Measurements from ENCODE around the gene ANAPC2. TPM values are rescaled to one million over a fixed set of nuclear protein-coding genes. Genes with fewer than 3 reads are reported as not detected.
A peak's percentile ranks its signal among the peaks of the same experiment; 100 is the strongest.

Gene ANAPC2
- total RNA-seq, 4 donors from 2014 or later = 24.8 to 99.8 (median 54.9) TPM

DNA sequence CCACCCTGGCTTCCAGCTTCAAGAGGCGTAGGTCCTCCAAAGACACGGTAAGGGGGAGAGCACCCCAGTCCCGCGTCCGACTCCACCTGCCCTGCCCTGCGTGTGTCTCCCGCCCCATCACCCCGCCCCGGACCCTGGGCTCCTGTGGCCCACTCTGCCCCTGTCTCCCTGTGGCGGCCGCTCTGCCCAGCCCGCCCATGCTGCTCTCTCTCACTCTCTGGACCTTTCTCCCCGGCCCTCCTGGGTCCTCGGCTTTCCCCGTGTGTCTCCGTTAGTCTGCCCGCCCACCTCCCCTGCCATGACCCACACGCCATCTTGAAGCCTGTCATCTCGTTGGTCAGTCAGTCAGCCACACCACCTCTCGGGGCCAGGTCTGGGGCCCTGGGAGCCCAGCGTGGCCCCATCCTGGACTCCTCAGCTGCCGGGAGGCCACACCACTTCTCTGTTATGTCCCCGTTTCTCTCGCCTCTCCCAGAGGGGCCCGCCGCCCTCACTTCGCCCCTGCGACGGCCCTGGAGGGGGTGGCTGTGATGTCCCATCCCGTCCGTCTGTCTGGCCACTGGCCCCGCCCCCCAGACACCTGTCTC is 23.0 kb downstream of the ANAPC2 start:
- 78% methylated on average over 27 of the region's 32 CpGs for WGBS
- H3K4me3 ChIP-seq = no peak overlapping the region
- H3K4me1 ChIP-seq = peaks cover 58% of the 10 kb centered on the region
- peaks cover 100% of the 10 kb centered on the region for H3K27me3 ChIP-seq
- DNase-seq (ENCODE audit: low spot score in 2 of 2) = no peak
- H3K27ac ChIP-seq = no peak overlapping the region
- TF ChIP-seq POLR2A (IDR thresholded peaks at IDR 0.05) (no peak), EP300 (IDR thresholded peaks at IDR 0.05) (no peak), POLR2AphosphoS5 (IDR thresholded peaks at IDR 0.05) (no peak)
- TF ChIP-seq, protein P1, sequence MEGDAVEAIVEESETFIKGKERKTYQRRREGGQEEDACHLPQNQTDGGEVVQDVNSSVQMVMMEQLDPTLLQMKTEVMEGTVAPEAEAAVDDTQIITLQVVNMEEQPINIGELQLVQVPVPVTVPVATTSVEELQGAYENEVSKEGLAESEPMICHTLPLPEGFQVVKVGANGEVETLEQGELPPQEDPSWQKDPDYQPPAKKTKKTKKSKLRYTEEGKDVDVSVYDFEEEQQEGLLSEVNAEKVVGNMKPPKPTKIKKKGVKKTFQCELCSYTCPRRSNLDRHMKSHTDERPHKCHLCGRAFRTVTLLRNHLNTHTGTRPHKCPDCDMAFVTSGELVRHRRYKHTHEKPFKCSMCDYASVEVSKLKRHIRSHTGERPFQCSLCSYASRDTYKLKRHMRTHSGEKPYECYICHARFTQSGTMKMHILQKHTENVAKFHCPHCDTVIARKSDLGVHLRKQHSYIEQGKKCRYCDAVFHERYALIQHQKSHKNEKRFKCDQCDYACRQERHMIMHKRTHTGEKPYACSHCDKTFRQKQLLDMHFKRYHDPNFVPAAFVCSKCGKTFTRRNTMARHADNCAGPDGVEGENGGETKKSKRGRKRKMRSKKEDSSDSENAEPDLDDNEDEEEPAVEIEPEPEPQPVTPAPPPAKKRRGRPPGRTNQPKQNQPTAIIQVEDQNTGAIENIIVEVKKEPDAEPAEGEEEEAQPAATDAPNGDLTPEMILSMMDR (IDR thresholded peaks at IDR 0.05) = no peak
- H3K36me3 ChIP-seq = no peaks in the 10 kb centered on the region
- no peaks in the 10 kb centered on the region for H3K9me3 ChIP-seq

DNA sequence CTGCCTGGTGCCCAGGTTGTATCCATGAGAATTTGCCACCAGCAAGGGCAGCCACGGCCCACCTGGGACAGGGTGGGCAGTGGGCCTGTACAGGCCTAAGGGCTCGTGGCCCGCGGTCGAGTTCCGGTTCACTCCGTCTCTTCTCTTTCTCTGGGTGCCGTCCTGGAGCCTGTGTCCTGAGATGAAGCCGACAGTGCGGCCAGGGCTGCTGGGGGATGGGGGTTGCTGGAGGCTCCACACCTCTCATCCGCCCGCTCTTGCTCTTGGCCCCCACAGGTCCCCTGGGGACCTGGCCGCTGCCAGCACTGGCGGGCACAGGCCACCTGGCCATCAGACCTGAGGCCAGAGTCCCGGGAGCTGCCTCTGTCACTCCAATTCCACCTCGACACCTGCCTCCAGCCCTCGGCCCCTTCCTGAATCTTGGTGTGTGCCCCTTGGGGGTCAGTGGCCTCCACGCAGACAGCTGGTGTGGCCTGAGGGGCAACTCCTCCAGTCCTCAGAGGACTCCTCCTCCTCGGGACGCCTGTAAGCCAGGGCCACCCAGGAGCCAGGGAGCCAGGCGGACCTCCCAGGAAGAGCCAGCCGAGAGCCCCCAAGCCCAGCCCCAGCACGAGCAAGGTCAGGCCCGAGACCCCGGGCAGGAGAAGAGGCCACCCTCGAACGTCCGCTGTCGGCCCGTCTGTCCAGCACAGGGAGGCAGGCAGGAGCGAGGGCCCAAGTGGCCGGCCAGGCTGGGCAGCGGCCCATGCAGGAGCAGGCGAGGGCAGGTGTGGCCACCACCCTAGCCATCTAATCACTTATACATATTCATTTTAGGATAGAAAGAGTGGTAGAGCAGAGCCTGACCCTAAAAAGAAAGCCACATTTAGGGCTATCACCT is 23.8 kb downstream of the ANAPC2 start:
- Histone ChIP-seq H3K9me3 (no peaks in the 10 kb centered on the region), H3K36me3 (no peaks in the 10 kb centered on the region), H3K4me1 (peaks cover 53% of the 10 kb centered on the region), H3K27ac (no peak overlapping the region), H3K4me3 (no peak overlapping the region), H3K27me3 (peaks cover 100% of the 10 kb centered on the region)
- 73% methylated on average over 14 of the region's 34 CpGs for WGBS
- DNase-seq (ENCODE audit: low spot score in 2 of 2) = no peak
- TF ChIP-seq POLR2AphosphoS5 (IDR thresholded peaks at IDR 0.05) = no peak

DNA sequence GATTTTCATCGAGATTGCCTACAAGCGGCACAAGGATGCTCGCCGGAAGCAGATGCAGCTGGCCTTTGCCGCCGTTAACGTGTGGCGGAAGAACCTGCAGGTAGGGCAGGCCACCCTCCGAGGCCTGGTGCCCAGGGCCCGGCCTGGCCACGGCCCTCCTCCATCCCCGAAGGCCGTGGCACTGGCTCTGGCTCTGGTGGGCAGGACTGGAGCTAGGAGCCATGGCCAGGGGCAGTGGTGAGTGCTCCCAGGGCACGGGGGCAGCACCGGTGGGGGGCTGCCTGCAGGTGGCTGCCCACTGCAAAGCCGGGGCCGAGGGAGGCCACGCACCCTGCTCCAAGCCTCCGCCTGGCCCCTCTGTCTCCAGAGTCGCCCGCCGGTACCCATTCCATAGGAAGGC is 24.6 kb downstream of the ANAPC2 start:
- no peak overlapping the region for H3K4me3 ChIP-seq
- no peak for TF ChIP-seq POLR2A (IDR thresholded peaks at IDR 0.05)
- no peak for TF ChIP-seq EP300 (IDR thresholded peaks at IDR 0.05)
- TF ChIP-seq, protein P1 (IDR thresholded peaks at IDR 0.05) = no peak
- no peak for TF ChIP-seq POLR2AphosphoS5 (IDR thresholded peaks at IDR 0.05)
- H3K36me3 ChIP-seq = no peaks in the 10 kb centered on the region
- H3K27me3 ChIP-seq = peaks cover 100% of the 10 kb centered on the region
- H3K4me1 ChIP-seq = peaks cover 45% of the 10 kb centered on the region
- 100% methylated on average over 2 of the region's 22 CpGs for WGBS
- no peaks in the 10 kb centered on the region for H3K9me3 ChIP-seq
- DNase-seq (ENCODE audit: low spot score in 2 of 2) = no peak
- H3K27ac ChIP-seq = no peak overlapping the region

DNA sequence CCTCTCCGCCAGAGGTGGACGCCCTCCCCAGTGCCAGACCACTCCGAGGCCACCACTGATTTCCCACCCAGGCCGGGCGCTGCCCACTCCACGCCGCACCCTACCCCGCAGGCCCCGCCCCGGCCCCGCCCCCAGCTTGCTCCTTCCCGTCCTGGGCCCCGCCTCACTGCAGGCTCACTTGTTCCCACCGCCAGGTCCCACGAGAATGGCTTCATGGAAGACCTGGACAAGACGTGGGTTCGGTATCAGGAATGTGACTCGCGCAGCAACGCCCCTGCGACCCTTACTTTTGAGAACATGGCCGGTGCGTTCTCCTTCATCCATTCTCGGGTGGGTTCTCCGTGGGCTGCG is 25.0 kb downstream of the ANAPC2 start:
- no peak for DNase-seq (ENCODE audit: low spot score in 2 of 2)
- TF ChIP-seq POLR2A (IDR thresholded peaks at IDR 0.05) (no peak), EP300 (IDR thresholded peaks at IDR 0.05) (no peak), POLR2AphosphoS5 (IDR thresholded peaks at IDR 0.05) (no peak)
- TF ChIP-seq, protein P1 (IDR thresholded peaks at IDR 0.05) = no peak
- Histone ChIP-seq H3K36me3 (no peaks in the 10 kb centered on the region), H3K9me3 (no peaks in the 10 kb centered on the region), H3K4me3 (peak overlapping the region; percentile 22), H3K4me1 (peaks cover 40% of the 10 kb centered on the region), H3K27ac (no peak overlapping the region), H3K27me3 (peaks cover 100% of the 10 kb centered on the region)
- 68% methylated on average over 10 of the region's 26 CpGs for WGBS

DNA sequence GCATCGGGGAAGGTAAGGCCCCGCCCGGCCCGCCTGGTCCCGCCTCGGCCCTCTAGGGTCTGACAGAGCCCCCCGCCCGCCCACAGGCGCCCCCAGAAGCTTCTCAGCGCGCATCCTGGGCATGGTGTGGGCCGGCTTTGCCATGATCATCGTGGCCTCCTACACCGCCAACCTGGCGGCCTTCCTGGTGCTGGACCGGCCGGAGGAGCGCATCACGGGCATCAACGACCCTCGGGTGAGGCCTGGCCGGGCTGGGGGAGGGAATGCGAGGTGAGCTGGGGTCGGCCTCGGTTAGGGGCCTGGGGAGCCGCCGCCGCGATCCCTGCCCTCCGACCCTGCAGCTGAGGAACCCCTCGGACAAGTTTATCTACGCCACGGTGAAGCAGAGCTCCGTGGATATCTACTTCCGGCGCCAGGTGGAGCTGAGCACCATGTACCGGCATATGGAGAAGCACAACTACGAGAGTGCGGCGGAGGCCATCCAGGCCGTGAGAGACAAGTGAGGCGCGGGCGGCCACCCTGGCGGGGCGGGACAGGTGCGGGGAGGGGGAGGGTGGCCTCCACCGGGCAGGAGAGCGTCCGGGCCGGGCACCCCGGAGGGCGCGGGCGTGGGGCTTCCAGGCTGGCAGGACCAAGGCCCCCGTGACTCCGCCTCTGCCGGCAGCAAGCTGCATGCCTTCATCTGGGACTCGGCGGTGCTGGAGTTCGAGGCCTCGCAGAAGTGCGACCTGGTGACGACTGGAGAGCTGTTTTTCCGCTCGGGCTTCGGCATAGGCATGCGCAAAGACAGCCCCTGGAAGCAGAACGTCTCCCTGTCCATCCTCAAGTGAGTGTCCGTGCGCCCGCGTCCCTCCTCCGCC is 25.6 kb downstream of the ANAPC2 start:
- H3K4me3 ChIP-seq = peak overlapping the region; percentile 22
- no peak for DNase-seq (ENCODE audit: low spot score in 2 of 2)
- 7% methylated on average over 12 of the region's 74 CpGs for WGBS

More for the DNA sequence above, 25.6 kb downstream of the ANAPC2 start:
- Histone ChIP-seq H3K27me3 (peaks cover 99% of the 10 kb centered on the region), H3K4me1 (peaks cover 37% of the 10 kb centered on the region), H3K27ac (no peak overlapping the region), H3K9me3 (no peaks in the 10 kb centered on the region), H3K36me3 (no peaks in the 10 kb centered on the region)
- TF ChIP-seq POLR2A (IDR thresholded peaks at IDR 0.05) = no peak
- no peak for TF ChIP-seq POLR2AphosphoS5 (IDR thresholded peaks at IDR 0.05)
- TF ChIP-seq, protein P1 (IDR thresholded peaks at IDR 0.05) = no peak
- no peak for TF ChIP-seq EP300 (IDR thresholded peaks at IDR 0.05)

Measured in suprapubic skin (tissue), 4 donors.